HepG2 (cell line): Measurements from ENCODE around the gene TANGO2.

ENCODE experiments used
- ATF1 ChIP-seq: IDR thresholded peaks from 2 replicates; pipeline ENCODE4 v1.6.1; 2016; ENCODE audit warnings: mild to moderate bottlenecking, control low read depth
- ATF2 ChIP-seq: sonication (generic); formaldehyde crosslinking; IDR thresholded peaks from 2 replicates; pipeline ENCODE4 v1.4.0; 2020; ENCODE audit warnings: missing genetic modification reagents
- CCAR2 ChIP-seq: fragments of 200-400 bp; formaldehyde crosslinking; optimal IDR thresholded peaks from 2 replicates; pipeline ENCODE3; 2018; ENCODE audit warnings: low read depth, mild to moderate bottlenecking, low read length, moderate library complexity
- CHD2 ChIP-seq: IDR thresholded peaks from 2 replicates; pipeline ENCODE4 v1.6.1; 2011; ENCODE audit warnings: low read depth, low read length, improper control_type of control experiment
- ELF4 ChIP-seq: sonication (generic); formaldehyde crosslinking; IDR thresholded peaks from 2 replicates; pipeline ENCODE4 v1.5.0; 2020; ENCODE audit warnings: missing genetic modification reagents, mild to moderate bottlenecking, moderate library complexity, borderline replicate concordance
- HDAC6 ChIP-seq: fragments of 200-600 bp; sonication (generic); IDR thresholded peaks from 2 replicates; pipeline ENCODE4 v1.7.0; 2017; ENCODE audit warnings: mild to moderate bottlenecking, antibody characterized with exemption, low read length, low read depth
- MTA3 ChIP-seq: sonication (generic); formaldehyde crosslinking; IDR thresholded peaks from 2 replicates; pipeline ENCODE4 v1.4.0; 2020; ENCODE audit warnings: missing genetic modification reagents
- RAD21 ChIP-seq: fragments of 450-650 bp; formaldehyde crosslinking; IDR thresholded peaks from 2 replicates; pipeline ENCODE4 v1.5.0; 2020; ENCODE audit warnings: mild to moderate bottlenecking
- ZFX ChIP-seq: sonication (generic); formaldehyde crosslinking; IDR thresholded peaks from 2 replicates; pipeline ENCODE4 v1.4.0; 2020; ENCODE audit warnings: mild to moderate bottlenecking, low read depth, missing genetic modification reagents, moderate library complexity
- TF ChIP-seq, protein P1 (sequence below): sonication (generic); formaldehyde crosslinking; IDR thresholded peaks from 2 replicates; pipeline ENCODE4 v1.9.0; 2022; ENCODE audit warnings: missing genetic modification reagents, mild to moderate bottlenecking, borderline replicate concordance
- TF ChIP-seq, protein P2 (sequence below): sonication (generic); formaldehyde crosslinking; IDR thresholded peaks from 2 replicates; pipeline ENCODE4 v1.8.0; 2022; ENCODE audit warnings: mild to moderate bottlenecking, missing genetic modification reagents, moderate library complexity

- TF ChIP-seq, protein P1, sequence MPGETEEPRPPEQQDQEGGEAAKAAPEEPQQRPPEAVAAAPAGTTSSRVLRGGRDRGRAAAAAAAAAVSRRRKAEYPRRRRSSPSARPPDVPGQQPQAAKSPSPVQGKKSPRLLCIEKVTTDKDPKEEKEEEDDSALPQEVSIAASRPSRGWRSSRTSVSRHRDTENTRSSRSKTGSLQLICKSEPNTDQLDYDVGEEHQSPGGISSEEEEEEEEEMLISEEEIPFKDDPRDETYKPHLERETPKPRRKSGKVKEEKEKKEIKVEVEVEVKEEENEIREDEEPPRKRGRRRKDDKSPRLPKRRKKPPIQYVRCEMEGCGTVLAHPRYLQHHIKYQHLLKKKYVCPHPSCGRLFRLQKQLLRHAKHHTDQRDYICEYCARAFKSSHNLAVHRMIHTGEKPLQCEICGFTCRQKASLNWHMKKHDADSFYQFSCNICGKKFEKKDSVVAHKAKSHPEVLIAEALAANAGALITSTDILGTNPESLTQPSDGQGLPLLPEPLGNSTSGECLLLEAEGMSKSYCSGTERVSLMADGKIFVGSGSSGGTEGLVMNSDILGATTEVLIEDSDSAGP (CRISPR knock-in tag) = no peak
- TF ChIP-seq RAD21 (CRISPR knock-in tag) (no peak), ATF1 (CRISPR knock-in tag) (no peak), ATF2 (CRISPR knock-in tag) (no peak), CCAR2 (no peak), ELF4 (CRISPR knock-in tag) (no peak), ZFX (CRISPR knock-in tag) (no peak), MTA3 (CRISPR knock-in tag) (no peak), HDAC6 (no peak), CHD2 (no peak)
- TF ChIP-seq, protein P2, sequence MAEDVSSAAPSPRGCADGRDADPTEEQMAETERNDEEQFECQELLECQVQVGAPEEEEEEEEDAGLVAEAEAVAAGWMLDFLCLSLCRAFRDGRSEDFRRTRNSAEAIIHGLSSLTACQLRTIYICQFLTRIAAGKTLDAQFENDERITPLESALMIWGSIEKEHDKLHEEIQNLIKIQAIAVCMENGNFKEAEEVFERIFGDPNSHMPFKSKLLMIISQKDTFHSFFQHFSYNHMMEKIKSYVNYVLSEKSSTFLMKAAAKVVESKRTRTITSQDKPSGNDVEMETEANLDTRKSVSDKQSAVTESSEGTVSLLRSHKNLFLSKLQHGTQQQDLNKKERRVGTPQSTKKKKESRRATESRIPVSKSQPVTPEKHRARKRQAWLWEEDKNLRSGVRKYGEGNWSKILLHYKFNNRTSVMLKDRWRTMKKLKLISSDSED (CRISPR knock-in tag) = no peak
These were observed 18.8 kb upstream of the TANGO2 start for GRCh38 chr22:20002128-20002527.
